Hematopoietic multipotent progenitor cell treated with erythropoietin and hydrocortisone succinate and interleukin-3 and kit ligand, for 15 days (in vitro differentiated cells): ENCODE data around the gene EDEM1.
"Not testable (repeated sequence)": the region's sequence is repeated elsewhere in the genome, so short reads cannot be mapped to it uniquely, and the experiment has no call there.

Experiments
- DNase-seq: peaks from one replicate; pipeline ENCODE4 v3.0.0-alpha.2; 2015; ENCODE audit warnings: low spot score

The EDEM1 gene

DNA sequence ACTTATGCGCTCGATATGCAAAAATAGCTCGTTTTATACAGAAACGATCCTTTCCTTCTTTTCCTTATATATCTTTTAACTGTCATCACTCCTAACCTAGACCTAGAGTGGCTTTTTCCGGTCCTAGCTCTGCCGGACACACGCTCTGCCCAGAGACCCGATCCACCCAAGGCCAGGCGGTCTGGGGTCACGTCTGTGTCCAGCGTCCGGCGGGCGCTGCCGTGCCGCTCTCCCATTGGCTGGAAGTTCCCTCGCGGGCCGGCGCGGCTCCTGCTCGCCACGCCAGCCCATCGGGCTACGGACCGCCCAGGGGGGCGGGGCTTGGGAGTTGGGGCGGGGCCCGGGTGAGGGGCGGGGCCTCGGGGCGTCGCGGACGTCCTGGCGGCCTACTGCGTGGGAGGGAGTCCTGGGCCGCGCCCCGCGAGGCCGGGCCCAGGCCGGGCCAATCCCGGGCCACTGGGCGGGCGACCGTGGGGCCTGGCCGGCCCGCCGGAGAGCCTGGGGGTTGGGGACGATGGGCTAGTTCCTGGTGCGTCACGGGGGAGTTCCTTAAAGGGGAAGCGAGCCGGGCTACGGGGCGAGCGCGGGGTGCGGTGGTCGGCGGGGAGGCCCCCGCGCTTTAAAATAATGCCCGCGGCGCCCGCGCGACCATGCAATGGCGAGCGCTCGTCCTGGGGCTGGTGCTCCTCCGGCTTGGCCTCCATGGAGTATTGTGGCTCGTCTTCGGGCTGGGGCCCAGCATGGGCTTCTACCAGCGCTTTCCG, at the start of gene EDEM1:
EDEM1 (plus strand) TSS at position 552 of the 764 bp plus-strand sequence; CDS start at position 651, 99 bp downstream.
- peak; percentile 93 for DNase-seq

DNA sequence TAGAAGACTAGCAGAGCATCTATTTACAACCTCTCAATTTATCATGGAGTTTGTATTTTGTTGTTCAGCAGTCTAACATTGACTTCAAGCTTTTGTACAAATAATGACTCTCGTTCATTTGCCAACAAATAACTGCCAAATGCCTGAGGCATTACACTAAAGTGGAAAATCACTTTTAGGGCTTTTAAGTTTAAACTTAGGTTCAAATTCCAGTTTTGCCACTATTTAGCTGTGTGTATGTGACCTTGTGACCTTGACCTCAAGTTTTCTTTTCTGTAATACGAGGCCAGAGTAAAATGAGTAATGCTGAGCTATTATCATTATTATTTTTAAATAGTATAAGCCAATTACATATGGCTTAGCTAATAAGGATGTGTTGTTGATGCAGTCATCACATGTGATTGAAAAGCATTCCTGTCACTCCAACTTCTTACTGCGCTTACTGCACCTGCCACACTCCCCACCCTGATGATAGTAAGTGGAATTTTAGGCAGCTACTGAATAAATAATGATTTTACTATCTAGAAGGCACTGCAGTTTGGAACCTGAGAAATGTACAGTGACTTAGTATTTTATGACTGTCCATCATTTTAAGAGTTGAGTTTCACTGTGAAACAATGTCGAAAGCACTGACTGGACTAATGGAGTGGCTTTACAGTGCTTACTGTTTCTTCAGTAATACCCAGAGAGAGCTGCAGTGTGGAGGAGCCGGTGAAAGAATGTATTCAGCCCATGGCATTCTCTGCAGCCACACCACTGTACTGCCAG, 49.1 kb upstream of the EDEM1 start:
- no peak for DNase-seq

DNA sequence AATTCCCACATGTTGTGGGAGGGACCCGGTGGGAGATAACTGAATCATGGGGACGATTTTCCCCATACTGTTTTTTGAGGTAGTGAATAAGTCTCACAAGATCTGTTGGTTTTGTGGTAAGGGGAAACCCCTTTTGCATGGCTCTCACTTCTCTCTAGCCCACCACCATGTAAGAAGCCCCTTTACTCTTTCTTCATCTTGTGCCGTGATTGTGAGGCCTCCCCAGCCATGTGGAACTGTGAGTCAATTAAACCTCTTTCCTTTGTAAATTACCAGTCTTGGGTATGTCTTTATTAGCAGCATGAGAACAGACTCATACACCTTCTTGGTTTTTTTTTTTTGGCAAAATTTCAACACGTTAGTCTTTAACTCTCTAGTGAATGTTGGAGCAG, 47.3 kb upstream of the EDEM1 start:
- no peak for DNase-seq

DNA sequence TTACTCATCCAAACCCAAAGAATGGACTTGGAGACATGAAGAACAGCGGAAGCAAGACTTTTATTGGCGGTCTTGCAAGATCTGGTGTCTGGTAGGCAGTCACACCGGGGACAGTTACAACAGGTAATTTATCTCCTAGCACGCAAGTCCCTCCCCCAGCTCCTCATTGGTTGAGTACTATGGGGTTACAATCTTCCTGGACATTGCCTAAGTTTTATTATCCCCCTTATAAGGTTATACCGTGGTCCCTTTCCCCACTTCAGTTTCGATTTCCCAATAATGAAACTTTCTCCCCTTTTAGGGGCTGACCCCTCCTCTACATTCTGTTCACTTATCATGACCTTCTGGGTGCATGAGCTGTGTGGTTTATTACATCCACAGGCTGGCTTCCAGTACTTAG, 46.7 kb upstream of the EDEM1 start:
- no peak for DNase-seq

DNA sequence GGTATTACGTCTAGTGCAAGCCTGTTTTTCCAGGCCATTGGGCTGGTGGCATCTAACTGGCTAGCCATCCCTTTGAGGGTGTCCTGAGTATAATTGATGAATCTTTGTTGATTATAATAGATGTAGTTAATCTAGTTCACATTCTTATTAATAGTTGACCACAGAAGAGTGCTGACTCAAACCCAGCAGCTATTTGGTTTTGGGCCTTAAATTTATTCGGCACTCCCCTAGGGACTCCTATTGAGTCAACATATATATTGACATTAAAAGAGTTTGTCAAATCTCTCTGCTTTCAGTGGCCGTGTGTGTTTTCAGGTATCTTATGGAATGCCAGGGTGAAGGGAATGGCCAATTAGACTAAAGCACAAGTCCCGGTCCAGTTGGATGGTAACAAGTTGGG, 45.7 kb upstream of the EDEM1 start:
- no peak for DNase-seq

DNA sequence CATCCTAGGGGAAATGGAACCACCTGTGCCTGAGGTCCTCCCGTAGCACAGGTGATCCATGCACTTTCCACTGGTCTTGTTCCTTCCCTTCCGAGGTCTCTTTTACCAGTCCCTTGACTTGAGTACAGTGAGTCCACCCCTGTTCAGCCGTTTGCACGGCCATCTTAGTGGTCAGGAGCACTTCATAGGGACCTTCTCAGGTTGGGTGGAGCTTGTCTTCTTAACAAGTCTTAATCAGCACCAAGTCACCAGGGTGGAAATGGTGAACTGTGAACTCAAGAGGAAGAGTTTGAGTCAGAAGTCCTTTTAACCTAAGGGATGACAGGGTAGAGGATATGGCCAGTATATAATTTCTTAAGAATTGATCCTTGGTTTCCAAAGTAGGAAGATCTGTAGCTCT, 44.0 kb upstream of the EDEM1 start:
- no peak for DNase-seq

DNA sequence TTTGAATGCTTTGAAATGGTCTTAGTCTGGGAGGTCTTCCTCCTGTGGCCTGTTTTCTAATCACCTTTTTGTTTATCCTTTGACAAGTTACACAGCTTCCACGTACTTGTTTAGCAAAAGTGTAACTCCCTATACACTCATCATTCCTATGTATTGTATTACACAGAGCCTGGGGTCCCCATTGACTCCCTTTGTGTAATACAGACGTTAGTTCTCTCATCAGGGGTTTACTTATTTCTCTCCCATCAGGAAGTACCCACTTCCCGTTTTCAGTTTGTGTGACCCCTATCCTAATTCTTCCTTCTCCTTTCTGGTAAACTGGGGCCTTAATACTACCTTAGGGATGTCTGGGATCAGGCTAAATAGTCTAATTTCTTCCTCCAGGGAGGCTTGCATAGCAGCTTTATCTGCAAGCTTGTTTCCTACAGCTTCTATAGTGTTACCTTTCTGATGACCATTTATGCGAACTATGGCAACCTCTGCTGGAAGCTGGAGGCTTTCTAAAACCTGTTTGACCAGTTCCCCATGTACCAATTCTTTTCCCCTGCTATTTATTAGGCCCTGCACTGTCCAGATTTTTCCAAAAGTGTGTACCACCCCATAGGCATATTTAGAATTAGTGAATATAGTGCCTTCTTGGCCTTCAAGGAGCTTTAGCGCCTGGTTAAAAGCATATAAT, 43.1 kb upstream of the EDEM1 start:
- no peak for DNase-seq

DNA sequence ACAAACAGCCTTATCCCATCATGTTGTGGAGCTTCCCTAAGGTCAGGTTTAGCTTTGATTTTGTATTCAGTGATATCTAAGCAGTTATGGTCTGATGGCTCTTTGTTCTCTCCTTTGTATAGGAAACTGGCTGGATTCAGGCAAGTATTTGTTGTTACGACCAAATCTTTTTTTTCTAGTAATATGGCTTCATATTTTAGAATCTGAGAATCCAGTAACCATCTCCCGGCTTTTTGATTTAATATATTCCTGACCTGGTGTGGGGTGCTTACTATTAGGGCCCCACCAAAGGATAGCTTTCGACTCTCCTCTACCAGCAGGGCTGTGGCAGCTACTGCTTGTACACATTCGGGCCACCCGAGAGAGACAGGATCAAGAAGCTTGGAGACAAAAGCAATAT, 42.4 kb upstream of the EDEM1 start:
- DNase-seq, result no peak

DNA sequence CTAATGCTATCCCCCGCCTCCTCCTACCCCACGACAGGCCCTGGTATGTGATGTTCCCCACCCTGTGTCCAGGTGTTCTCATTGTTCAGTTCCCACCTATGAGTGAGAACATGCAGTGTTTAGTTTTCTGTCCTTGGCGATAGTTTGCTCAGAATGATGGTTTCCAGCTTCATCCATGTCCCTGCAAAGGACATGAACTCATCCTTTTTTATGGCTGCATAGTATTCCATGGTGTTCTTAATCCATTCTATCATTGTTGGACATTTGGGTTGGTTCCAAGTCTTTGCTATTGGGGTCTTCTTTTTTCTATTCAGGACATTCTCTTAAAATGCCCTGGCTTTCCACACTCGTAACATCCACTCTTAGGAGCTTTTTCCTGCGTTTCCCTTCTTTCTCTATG, 40.4 kb upstream of the EDEM1 start:
- DNase-seq, result not testable (repeated sequence)

DNA sequence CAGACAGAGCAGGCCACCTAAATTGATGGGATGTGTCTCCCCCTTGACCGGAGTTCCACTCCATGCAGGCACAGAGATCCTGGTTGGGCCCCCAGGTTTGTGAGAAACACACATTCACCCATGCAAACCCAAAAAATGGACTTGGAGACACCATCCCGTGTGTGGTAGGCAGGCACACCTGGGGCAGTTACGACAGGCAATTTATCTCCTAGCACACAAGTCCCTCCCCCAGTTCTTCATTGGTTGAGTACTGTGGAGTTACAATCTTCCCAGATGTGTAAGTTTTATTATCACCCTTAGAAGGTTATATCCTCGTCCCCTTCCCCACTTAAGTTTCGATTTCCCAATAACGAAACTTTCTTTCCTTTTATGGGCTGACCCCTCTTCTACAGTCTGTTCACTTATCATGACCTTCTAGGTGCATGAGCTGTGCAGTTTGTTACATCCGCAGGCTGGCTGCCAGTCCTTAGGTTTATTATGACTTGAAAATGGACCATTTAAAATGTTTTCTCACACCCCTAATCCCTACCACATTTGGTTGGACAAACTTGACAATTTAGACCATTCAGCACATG, 38.1 kb upstream of the EDEM1 start:
- no peak for DNase-seq

DNA sequence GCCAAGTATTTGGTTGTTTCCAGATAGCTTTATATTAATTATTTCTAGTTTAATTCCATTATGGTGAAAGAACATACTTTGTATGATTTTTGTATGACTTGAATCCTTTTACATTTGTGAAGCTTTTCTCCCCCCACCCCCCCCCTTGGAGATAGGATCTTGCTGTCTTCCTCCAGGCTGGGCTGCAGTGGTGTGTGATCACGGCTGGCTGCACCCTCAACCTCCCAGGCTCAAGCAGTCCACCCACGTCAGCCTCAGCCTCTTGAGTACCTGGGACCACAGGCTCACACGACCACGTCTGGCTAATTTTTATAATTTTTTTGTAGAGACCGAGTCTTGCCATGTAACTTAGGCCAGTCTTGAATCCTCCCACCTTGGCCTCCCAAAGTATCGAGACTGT, 35.9 kb upstream of the EDEM1 start:
- no peak for DNase-seq

DNA sequence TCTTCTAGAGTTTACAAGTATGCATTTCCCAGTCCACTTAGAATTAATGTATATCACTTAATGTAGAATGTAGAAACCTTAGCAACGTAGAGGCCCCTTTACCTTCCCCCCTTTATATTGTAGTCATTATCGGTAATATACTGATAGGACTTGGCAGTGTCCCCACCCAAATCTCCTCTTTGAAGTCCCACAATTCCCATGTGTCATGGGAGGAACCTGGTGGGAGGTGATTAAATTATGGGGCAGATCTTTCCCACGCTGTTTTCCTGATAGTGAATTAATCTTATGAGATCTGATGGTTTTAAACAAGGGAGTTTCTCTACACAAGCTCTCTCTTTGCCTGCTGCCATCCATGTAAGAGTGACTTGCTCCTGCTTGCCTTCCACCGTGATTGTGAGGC, 34.4 kb upstream of the EDEM1 start:
- no peak for DNase-seq

DNA sequence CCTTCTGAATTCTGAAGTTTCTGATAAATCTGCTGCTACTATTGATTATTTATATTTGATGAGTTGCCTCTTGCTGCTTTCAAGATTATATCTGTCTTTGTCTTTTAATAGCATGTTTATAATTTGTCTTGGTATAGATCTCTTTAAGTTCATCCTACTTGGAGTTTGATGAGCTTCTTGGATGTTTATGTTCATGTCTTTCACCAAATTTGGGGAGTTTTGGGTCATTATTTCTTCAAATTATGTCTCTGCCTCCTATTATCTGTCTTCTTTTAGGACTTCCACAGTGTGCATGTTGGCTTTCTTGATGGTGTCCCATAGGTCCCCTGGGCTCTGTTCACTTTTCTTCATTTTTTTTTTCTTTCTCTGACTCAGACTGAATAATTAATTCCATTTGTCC, 32.3 kb upstream of the EDEM1 start:
- no peak for DNase-seq

DNA sequence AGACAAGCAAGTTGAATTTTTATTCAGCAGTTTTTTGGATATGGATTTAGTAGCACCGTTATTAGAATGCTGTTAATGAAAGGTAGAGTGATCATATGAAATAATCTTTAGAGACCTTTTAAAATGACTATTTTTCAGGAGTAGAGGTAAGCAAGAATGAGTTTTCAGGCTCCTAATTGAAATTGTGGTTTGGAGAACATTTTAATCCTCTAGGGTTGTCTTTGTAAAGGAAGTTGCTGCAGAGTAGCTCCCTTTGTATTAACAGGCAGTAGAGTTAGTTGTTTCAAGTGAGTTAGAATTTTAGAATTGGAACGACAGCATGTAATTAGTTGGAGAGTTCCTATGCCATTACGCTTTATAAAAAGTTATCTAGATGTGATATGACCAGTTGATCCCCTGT, 27.2 kb upstream of the EDEM1 start:
- DNase-seq, result no peak

DNA sequence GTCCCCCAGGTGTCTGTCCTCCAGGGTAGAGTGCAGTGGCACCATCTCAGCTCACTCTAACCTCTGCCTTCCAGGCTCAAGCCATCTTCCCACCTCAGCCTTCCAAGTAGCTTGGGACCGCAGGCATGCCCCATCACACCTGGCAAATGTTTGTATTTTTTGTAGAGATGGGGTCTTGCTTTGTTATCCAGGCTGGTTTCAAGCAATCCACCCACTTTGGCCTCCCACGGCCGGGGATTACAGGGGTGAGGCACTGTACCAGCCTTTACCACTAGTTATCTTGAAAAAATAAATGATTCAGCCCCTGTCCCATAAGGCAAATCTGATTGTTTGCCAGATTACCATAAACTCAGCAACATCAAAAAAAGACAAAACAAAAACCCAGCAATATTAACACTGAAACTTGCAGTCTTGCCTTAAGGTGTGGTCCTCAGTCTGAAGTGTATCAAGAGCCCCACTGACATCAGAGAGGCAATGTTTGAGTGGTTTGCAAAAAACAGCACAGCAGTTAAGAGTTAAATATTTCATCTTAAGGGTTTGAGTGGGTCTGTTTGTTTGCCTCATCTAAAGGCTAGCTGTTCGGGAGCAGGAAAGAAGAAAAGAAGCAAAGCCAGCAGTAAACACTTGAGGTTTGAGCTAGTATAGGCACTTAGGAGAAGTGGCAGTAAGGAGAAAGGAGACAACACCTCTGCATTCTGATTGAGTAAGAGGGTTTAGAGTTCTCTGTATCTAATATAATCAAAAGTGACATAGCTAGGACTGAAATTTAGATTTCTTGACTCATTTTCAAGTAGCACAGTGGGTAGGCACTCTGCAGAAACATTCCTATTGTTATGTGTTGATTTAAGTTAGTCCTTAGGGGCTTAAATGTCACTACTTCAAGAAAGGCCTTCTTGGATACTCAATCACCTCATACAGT, 26.3 kb upstream of the EDEM1 start:
- no peak for DNase-seq

DNA sequence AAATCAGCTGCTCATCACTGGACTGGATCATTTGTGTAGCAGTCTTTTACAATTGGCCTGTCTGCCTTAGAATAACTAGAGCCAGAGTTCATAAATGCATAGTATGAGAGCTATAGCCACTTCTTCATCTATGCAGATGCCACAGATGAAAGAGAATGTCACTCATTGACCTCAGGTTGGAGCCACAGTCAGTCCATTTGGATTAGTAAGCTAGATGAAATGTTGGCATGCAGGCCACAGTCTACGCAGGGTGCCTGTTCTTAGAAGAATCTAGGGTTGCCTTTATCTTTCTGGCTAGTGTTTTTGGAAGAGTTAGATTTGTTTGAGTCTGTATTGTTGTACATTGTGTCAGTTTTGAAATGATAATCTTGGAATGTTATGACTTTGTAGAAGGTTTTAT, 25.4 kb upstream of the EDEM1 start:
- no peak for DNase-seq

DNA sequence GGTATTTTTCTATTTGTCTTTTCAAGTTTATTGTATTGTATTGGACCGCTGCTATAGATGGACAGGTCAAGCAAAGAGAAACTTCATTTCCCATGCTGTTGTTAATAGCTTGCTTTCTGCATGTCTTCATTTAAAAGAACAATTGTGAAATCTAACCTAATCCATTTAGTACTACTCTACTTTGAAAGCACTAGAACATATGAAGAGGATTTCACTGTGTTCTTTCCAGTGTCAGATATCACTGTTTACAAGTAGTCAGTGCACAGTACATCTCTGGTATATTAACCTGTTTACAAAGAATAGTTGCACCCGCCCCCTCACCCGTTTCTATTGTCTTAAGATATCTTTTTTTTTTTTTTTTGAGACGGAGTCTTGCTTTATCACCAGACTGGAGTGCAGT, 21.8 kb upstream of the EDEM1 start:
- no peak for DNase-seq

DNA sequence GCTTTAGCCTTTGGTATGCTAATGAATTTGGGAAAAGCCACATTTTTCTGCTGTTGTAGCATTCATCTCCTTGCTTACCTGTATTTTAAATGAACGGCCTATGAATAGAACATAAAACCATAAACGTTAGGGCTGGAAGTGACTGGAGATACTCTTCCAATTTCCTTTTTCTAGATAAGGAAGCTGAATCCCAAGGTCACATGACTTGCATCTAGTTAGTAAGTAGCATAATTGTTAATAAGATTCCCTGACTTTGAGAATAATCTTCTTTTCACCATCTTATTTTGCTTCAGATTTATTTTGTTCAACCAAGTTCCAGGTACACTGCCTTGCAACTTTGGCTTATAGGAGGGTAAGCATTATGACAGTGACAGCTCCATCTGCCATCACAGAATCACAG, 20.7 kb upstream of the EDEM1 start:
- DNase-seq, result no peak

DNA sequence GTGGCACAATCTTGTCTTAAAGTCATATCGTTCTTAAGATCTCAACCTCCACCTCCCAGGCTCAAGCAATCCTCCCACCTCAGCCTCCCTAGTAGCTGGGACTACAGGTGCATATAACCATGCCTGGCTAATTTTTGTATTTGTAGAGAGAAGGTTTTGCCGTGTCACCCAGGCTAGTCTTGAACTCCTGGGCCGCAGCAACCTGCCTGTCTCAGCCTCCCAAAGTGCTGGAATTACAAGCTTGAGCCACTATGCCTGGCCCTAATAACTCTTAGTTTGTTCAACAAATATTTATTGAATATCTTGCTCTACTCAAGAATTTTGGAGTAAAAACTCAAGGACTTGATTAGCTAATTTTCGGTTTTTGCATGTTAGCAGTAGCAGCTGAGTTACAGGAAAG, 19.4 kb upstream of the EDEM1 start:
- no peak for DNase-seq

DNA sequence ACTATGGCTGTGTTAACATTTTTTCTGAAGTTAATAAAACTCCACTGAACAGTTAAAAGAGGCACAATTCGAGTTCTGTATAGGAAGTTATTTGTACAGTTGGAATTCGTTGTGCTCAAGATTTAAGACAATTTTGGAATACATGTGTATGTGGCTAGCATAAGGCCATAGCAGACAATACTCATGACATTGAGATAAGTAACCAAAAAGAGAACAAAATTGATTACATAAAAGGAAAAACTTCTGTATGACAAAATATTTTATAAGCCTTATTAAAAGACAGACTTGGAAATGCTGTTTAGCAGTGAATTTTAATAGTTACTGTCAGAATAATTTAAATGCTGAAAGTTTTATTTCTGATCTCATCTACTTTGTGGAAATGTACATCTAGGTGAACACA, 17.7 kb upstream of the EDEM1 start:
- DNase-seq, result no peak

DNA sequence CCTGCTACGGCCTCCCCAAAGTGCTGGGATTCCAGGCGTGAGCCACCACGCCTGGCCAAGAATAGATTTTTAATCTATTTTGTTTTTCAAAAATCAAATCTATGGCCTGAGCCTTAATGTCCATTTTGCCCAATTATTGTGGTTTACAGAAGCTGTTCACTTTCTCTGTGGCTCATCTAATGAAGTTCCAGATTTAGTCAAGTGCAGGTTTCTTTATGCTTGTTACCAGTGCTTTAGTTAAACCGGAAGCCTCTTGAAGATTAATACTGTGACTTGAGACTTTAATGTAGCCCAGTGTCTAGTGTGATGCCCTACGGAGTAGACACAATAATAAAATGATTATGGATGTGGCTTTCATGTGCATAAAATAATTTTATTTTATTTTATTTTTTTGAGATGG, 16.5 kb upstream of the EDEM1 start:
- DNase-seq, result no peak

DNA sequence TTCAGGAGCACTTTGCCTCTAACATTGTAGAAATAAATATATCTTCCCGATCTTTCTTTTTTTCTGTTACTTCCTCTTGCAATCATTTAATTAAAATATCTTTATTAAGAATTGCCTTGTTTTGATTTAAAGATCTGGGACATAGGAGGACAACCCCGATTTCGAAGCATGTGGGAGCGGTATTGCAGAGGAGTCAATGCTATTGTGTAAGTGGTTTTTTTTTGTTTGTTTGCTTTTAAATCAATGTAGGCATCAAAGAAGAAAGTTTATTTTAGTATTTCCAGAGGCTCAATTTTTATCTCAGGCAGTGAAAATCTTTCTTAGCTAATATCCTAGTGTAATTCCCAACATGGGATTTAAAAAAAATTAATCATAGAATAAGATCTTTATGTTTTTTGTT, 15.5 kb upstream of the EDEM1 start:
- no peak for DNase-seq
